ENCODE results near the gene ANTXR2.

DNA sequence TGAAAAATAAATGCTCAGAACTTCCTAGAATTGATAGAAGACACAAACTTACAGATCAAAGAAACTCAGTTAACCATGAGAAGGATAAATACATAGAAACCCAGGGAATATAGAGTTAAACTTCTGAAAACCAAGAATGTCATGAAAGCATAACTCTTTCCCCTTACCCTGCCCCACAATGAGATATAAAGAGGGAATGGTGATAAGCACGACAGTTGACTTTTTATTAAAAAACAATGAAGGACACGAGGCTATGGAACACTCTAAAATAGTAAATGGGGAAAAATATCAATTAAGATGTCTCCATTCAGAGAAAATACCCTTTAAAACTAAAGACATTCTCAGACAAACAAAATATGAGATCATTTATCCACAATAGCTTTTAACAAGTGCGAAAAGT is 154.7 kb downstream of the ANTXR2 start:
- TF ChIP-seq TEAD4 (IDR thresholded peaks at IDR 0.05), result no peak
- TF ChIP-seq, protein P1, sequence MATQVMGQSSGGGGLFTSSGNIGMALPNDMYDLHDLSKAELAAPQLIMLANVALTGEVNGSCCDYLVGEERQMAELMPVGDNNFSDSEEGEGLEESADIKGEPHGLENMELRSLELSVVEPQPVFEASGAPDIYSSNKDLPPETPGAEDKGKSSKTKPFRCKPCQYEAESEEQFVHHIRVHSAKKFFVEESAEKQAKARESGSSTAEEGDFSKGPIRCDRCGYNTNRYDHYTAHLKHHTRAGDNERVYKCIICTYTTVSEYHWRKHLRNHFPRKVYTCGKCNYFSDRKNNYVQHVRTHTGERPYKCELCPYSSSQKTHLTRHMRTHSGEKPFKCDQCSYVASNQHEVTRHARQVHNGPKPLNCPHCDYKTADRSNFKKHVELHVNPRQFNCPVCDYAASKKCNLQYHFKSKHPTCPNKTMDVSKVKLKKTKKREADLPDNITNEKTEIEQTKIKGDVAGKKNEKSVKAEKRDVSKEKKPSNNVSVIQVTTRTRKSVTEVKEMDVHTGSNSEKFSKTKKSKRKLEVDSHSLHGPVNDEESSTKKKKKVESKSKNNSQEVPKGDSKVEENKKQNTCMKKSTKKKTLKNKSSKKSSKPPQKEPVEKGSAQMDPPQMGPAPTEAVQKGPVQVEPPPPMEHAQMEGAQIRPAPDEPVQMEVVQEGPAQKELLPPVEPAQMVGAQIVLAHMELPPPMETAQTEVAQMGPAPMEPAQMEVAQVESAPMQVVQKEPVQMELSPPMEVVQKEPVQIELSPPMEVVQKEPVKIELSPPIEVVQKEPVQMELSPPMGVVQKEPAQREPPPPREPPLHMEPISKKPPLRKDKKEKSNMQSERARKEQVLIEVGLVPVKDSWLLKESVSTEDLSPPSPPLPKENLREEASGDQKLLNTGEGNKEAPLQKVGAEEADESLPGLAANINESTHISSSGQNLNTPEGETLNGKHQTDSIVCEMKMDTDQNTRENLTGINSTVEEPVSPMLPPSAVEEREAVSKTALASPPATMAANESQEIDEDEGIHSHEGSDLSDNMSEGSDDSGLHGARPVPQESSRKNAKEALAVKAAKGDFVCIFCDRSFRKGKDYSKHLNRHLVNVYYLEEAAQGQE (IDR thresholded peaks at IDR 0.05; ENCODE audit: low read depth), result no peak
- TF ChIP-seq CEBPB (IDR thresholded peaks at IDR 0.05), result no peak
- no peak for TF ChIP-seq EP300 (IDR thresholded peaks at IDR 0.05; ENCODE audit: borderline replicate concordance)
- TF ChIP-seq TCF12 (IDR thresholded peaks at IDR 0.05; ENCODE audit: low read depth), result no peak
- TF ChIP-seq, protein P2, sequence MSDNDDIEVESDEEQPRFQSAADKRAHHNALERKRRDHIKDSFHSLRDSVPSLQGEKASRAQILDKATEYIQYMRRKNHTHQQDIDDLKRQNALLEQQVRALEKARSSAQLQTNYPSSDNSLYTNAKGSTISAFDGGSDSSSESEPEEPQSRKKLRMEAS (IDR thresholded peaks at IDR 0.05), result no peak
- no peak for TF ChIP-seq RAD21 (IDR thresholded peaks at IDR 0.05; ENCODE audit: low read depth)
- no peak for TF ChIP-seq ZBTB7A (IDR thresholded peaks at IDR 0.05; ENCODE audit: low read depth)
- no peak for TF ChIP-seq YY1 (IDR thresholded peaks at IDR 0.05; ENCODE audit: low read depth)
- TF ChIP-seq, protein P3, sequence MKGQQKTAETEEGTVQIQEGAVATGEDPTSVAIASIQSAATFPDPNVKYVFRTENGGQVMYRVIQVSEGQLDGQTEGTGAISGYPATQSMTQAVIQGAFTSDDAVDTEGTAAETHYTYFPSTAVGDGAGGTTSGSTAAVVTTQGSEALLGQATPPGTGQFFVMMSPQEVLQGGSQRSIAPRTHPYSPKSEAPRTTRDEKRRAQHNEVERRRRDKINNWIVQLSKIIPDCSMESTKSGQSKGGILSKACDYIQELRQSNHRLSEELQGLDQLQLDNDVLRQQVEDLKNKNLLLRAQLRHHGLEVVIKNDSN (IDR thresholded peaks at IDR 0.05), result no peak
- TF ChIP-seq EGR1 (IDR thresholded peaks at IDR 0.05), result no peak
- no peak for TF ChIP-seq NFIC (IDR thresholded peaks at IDR 0.05)
- TF ChIP-seq TAF1 (IDR thresholded peaks at IDR 0.05; ENCODE audit: low read depth), result no peak
- TF ChIP-seq FOXM1 (IDR thresholded peaks at IDR 0.05; ENCODE audit: borderline replicate concordance, low read depth), result no peak

Measured in Ishikawa (cell line).